Measurements from ENCODE around the gene ST3GAL3. TPM values are rescaled to one million over a fixed set of nuclear protein-coding genes. Genes with fewer than 3 reads are reported as not detected.

The ST3GAL3 gene
- total and polyA plus RNA-seq, 3 donors from 2014 or later = 42.9 to 62.0 (median 50.7) TPM

DNA sequence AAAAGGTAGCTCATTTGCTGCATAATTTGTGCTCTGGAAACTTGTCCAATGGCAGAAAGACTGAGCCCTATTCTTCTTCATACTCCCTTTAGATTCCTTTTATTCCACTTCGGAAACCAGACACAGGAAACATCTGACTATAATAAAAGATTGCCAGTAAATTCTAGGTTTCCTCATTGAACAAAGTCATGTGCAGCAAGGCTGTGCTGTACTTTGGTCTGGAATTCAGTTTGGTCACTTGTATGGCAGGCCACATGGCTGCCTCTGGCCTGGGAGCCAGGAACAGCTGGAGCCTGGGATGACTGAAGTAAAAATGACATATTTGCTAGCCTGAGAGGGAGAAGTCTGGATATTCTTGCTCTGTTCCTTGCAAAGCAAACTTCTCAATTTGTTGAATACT lies 79.6 kb downstream of the ST3GAL3 start:
- Histone ChIP-seq H3K9me3 (no peaks in the 10 kb centered on the region), H3K27ac (no peak overlapping the region), H3K4me3 (no peak overlapping the region), H3K27me3 (no peaks in the 10 kb centered on the region), H3K4me1 (no peaks in the 10 kb centered on the region), H3K36me3 (ENCODE audit: low read depth, missing control alignments) (no peaks in the 10 kb centered on the region)
- no peak for DNase-seq
- TF ChIP-seq, protein P1, sequence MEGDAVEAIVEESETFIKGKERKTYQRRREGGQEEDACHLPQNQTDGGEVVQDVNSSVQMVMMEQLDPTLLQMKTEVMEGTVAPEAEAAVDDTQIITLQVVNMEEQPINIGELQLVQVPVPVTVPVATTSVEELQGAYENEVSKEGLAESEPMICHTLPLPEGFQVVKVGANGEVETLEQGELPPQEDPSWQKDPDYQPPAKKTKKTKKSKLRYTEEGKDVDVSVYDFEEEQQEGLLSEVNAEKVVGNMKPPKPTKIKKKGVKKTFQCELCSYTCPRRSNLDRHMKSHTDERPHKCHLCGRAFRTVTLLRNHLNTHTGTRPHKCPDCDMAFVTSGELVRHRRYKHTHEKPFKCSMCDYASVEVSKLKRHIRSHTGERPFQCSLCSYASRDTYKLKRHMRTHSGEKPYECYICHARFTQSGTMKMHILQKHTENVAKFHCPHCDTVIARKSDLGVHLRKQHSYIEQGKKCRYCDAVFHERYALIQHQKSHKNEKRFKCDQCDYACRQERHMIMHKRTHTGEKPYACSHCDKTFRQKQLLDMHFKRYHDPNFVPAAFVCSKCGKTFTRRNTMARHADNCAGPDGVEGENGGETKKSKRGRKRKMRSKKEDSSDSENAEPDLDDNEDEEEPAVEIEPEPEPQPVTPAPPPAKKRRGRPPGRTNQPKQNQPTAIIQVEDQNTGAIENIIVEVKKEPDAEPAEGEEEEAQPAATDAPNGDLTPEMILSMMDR (IDR thresholded peaks at IDR 0.05) = no peak
- TF ChIP-seq POLR2A (IDR thresholded peaks at IDR 0.05) = no peak
- 43 to 50% methylated on average over 1 of the region's 1 CpG for whole genome bisulfite sequencing, 2 donors
- intact Hi-C loops (cut with DNase I; ENCODE audit: low total_unique reads) = no loop called here

DNA sequence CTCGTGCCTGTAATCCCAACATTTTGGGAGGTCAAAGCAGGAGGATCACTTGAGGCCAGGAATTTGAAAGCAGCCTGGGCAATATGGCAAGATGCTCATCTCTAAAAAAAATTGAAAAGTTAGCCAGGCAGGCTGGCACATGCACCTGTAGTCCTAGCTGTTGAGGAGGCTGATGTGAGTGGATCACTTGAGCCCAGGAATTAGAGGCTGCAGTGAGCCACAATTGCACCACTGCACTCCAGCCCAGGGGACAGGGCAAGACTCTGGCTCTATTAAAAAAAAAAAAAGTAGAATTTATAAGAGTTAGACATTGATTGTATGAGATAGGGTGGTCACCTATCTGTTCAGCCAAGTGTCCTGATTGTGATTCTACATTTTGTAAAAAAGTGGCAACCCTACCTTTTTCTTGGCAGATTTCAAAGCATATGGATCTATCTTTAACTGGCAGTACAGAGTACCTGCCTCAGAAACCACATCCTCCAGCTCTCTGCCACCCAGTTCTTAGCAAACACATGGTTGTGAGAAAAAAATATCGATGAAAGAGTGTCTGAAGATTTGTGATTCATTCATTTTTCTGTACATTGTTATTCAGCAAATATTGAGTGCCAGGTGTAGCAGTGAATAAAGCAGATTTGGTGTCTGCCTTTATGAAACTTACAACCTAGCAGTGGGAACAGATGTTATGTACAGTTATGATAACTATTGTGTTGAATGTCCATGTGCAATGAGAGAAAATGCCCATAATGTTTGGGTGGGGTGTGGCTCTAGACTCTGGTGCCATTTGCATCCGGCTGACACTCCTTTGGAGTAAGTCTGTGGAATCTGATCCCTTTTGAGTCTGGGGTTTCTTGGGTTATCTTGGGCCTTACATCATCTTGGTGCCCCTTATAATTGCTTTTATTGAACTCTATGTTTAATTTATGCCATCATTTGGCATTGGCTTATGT lies 82.5 kb downstream of the ST3GAL3 start:
- H3K4me1 ChIP-seq = no peaks in the 10 kb centered on the region
- no peak for DNase-seq
- H3K4me3 ChIP-seq = no peak overlapping the region
- H3K27ac ChIP-seq = no peak overlapping the region
- WGBS, 2 donors = 89 to 95% methylated on average over 3 of the region's 3 CpGs
- H3K9me3 ChIP-seq = no peaks in the 10 kb centered on the region
- H3K36me3 ChIP-seq (ENCODE audit: low read depth, missing control alignments) = no peaks in the 10 kb centered on the region
- intact Hi-C loops (cut with DNase I; ENCODE audit: low total_unique reads) = no loop called here
- TF ChIP-seq POLR2A (IDR thresholded peaks at IDR 0.05) = no peak
- TF ChIP-seq, protein P1 (IDR thresholded peaks at IDR 0.05) = no peak
- no peaks in the 10 kb centered on the region for H3K27me3 ChIP-seq

DNA sequence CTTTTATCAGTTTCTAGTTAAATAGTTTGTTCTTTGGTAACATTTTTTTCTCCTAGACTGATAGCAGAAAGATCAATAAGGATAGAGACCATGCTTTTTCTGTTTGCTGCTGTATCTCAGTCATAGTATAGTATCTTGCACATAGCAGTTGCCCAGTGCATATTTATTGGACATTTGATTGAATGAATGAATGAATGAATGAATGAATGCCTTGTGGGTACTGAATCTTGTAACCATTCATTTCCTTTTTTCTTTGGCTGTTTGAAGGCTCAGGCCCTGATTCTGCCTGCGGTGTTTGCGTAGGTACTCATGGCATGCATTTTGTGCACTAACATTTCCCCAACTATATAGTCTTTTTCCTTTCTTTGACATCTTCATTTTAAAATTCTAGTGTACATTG lies 83.9 kb downstream of the ST3GAL3 start:
- WGBS, 2 donors = 99 to 100% methylated on average over 2 of the region's 2 CpGs
- Histone ChIP-seq H3K27me3 (no peaks in the 10 kb centered on the region), H3K4me3 (no peak overlapping the region), H3K27ac (no peak overlapping the region), H3K9me3 (no peaks in the 10 kb centered on the region), H3K4me1 (no peaks in the 10 kb centered on the region), H3K36me3 (ENCODE audit: low read depth, missing control alignments) (no peaks in the 10 kb centered on the region)
- intact Hi-C loops (cut with DNase I; ENCODE audit: low total_unique reads) = no loop called here
- no peak for DNase-seq
- TF ChIP-seq, protein P1 (IDR thresholded peaks at IDR 0.05) = no peak
- no peak for TF ChIP-seq POLR2A (IDR thresholded peaks at IDR 0.05)

DNA sequence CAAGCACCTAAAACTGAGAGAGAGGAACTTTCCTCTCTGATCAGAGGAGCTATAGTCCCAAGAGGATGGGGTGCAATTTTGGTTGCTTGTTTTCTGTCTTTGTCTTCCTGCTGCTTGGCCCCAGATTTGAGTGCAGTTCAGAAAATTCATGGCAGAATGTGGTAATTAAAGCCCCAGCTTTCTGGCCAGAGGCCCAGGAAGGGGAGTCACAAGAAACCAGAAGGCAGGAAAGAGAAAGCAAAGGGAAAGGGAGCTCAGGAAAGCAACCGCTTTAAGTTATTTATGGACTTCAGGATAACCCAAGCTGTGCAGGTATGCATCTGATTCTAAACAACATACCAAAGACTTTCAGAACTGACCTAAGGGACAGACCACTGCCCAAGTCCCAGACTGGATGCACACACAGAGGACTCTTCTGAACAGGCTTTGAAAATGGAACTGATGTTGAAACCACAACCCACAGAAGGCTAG lies 88.8 kb downstream of the ST3GAL3 start:
- TF ChIP-seq, protein P1 (IDR thresholded peaks at IDR 0.05) = no peak
- no peak for TF ChIP-seq POLR2A (IDR thresholded peaks at IDR 0.05)
- H3K27me3 ChIP-seq = no peaks in the 10 kb centered on the region
- DNase-seq = no peak
- H3K36me3 ChIP-seq (ENCODE audit: low read depth, missing control alignments) = no peaks in the 10 kb centered on the region
- H3K4me1 ChIP-seq = no peaks in the 10 kb centered on the region
- no peak overlapping the region for H3K27ac ChIP-seq
- intact Hi-C loops (cut with DNase I; ENCODE audit: low total_unique reads) = no loop called here
- H3K9me3 ChIP-seq = no peaks in the 10 kb centered on the region
- 50 to 77% methylated on average over 1 of the region's 1 CpG for WGBS, 2 donors
- H3K4me3 ChIP-seq = no peak overlapping the region

Measured in testis (tissue), 3 donors.